IPS-NIHi7 (cell line): ENCODE data around the gene CORO2B.
"Not testable (repeated sequence)": the region's sequence is repeated elsewhere in the genome, so short reads cannot be mapped to it uniquely, and the experiment has no call there.

Experiments used
- DNase-seq: peaks from one replicate; pipeline ENCODE4 v3.0.0; 2012; ENCODE audit warnings: mixed read lengths; ENCODE audit errors: extremely low spot score

Gene CORO2B

DNA sequence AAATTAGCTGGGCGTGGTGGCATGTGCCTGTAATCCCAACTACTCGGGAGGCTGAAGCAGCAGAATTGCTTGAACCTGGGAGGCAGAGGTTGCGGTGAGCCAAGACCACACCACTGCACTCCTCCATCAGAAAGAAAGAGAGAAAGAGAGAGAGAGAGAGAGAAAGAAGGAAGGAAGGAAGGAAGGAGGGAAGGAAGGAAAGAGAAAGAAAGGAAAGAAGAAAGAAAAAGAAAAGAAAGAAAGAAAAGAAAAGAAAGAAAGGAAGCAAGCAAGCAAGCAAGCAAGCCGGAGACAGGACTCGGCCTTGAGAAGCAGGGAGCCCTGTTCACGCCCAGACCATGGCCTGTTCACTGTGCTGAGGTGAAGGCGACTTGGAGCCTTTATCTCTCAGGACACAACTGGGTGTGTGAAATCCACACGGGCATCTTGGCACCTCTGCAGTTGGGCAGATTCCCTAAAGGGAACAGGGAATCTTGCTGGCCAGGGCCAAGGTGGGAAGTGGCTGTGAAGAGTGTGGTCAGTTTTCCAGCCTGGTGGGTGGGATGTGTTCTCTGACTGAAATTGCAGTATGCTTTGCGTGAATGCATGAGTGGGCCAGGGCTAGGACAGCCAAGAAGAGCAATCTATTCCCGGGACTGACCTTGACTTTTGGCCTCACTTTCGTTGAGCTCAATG is 90.3 kb downstream of the CORO2B start:
- DNase-seq, result no peak

DNA sequence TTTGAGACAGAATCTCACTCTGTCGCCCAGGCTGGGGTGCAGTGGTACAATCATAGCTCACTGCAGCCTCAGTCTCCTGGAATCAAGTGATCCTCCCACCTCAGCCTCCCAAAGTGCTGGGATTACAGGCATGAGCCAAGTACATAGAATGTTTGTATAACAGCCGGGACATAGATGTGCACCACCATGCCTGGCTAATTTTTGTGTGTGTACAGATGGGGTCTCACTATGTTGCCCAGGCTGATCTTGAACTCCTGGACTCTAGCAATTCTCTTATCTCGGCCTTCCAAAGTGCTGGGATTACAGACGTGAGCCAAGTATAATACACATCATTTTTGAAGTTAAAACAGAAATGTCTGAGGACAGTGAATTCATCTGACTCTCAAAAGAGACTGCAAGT is 93.5 kb downstream of the CORO2B start:
- no peak for DNase-seq

GRCh38 chr15:68672781-68673205 is 94.0 kb downstream of the CORO2B start:
- no peak for DNase-seq

- DNase-seq, result no peak
Measured at GRCh38 chr15:68674975-68675374, 96.2 kb downstream of the CORO2B start.

- DNase-seq, result no peak
Measured at GRCh38 chr15:68676011-68676605, 97.3 kb downstream of the CORO2B start.

- no peak for DNase-seq
Measured at GRCh38 chr15:68676926-68677325, 98.1 kb downstream of the CORO2B start.

DNA sequence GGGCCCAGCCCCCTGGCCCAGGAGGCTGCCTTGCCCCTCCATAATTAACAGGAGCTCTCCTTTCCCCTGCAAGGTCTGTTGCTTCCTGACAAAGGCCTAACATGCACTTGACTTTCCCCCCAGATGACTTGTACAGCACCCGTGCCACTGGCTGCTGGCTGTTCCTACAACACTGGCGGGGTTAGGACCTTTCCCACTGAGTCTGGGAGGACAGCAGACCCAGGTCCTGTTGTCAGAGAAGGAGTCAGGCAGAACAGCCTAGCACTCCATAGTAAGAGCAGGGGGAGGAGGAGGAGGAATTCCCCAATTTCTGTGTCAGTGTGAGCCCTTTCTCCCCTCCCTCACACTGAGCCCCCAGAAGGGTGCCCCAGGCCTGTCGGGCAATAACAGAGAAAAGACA is 99.2 kb downstream of the CORO2B start:
- DNase-seq, result no peak

DNA sequence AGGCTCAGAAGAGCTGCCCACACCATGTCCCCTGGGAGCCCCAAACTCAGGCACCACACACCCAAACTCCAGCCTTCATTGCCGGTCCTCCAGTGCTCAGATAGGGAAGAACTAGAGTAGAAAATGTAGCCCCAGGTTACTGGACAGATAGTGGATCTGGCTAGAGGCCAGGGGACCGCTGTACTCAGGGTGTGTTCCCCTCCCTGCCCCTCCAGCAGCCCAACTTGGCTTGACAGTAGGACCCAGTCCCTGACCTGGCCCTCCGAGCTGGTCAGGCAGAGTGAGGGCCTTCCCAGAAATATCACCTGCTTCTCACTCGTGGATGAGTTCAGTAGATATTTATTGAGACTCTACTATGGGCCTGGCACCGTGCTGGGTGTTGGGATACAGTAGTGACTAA is 100.0 kb downstream of the CORO2B start:
- DNase-seq, result no peak

GRCh38 chr15:68679161-68679560 is 100.4 kb downstream of the CORO2B start:
- no peak for DNase-seq

- no peak for DNase-seq
Measured at GRCh38 chr15:68679961-68680371, 101.2 kb downstream of the CORO2B start.

DNA sequence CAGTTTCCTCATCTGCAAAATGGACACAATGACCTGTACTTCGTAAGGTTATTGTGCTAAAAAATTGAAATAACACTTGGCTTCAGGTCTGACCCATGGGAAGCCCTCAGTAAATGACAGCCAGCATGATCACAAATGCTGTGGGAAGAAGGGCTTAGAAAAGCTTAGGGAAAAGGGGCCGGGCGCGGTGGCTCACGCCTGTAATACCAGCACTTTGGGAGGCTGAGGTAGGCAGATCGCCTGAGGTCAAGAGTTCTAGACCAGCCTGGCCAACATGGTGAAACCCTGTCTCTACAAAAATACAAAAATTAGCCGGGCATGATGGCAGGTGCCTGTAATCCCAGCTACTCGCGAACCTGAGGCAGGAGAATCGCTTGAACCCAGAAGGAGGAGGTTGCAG is 102.0 kb downstream of the CORO2B start:
- not testable (repeated sequence) for DNase-seq

GRCh38 chr15:68681836-68682235 is 103.0 kb downstream of the CORO2B start:
- no peak for DNase-seq

GRCh38 chr15:68682330-68682729 is 103.5 kb downstream of the CORO2B start:
- DNase-seq, result no peak

- DNase-seq, result no peak
Measured at GRCh38 chr15:68683026-68683425, 104.2 kb downstream of the CORO2B start.

GRCh38 chr15:68683551-68683950 is 104.8 kb downstream of the CORO2B start:
- no peak for DNase-seq

GRCh38 chr15:68684476-68684875 is 105.7 kb downstream of the CORO2B start:
- DNase-seq, result no peak

DNA sequence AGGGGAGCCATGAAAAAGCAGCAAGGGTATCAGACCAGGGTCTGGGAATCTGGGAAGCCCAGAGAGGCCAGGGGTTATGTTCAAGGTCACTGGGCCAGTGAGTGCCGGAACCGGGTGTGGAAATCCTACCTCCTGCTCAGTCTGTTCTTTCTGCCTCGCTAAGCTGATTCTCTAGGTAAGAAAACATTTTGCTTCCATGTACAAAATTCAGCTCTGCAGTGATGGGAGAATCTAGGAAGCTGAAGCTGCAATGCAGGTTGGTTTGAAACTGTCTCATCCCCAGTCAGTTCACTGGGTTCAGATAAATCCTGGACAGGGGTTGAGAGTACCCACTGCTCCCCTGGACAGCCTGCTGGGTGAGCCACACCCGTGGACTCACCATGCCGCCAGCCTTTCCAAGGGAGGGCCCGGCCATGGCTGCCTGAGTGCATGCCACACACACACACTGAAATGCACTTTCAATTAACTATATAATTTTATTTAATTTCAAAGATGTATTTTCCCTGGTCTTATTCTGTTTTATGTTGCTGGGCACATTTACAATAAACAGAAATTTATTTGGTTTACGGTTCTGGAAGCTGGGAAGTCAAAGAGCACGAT is 108.4 kb downstream of the CORO2B start:
- DNase-seq, result no peak

GRCh38 chr15:68691705-68692104 is 112.9 kb downstream of the CORO2B start:
- DNase-seq, result no peak

GRCh38 chr15:68693071-68693470 is 114.3 kb downstream of the CORO2B start:
- no peak for DNase-seq

GRCh38 chr15:68694111-68694510 is 115.3 kb downstream of the CORO2B start:
- no peak for DNase-seq

GRCh38 chr15:68695061-68695595 is 116.3 kb downstream of the CORO2B start:
- DNase-seq, result no peak

GRCh38 chr15:68696414-68697363 is 117.9 kb downstream of the CORO2B start:
- no peak for DNase-seq
